Kidney (tissue), 14 donors: ENCODE results near the gene ACTL7B. TPM values are rescaled to one million over a fixed set of nuclear protein-coding genes. Genes with fewer than 3 reads are reported as not detected.

Experiments
- DNase-seq, 5 donors: peaks; one replicate each; pipeline ENCODE4 v3.0.0-alpha.2; 2013 to 2020
- FAIRE-seq: peaks from 2 replicates; lab custom pipeline; 2012; peaks lifted over from hg19 to GRCh38; lab: Jason Lieb, UNC
- H3K27ac ChIP-seq, 2 donors: one replicate each; pipeline ENCODE4 v1.7.0; 2013; ENCODE audit warnings: low read depth in 2 of 2, low read length in 2 of 2, inconsistent platforms in 1 of 2
- H3K27me3 ChIP-seq: one replicate; pipeline ENCODE4 v1.7.1; 2013; ENCODE audit warnings: low read length, inconsistent platforms; ENCODE audit not compliant: control insufficient read depth, insufficient read depth
- H3K36me3 ChIP-seq, 3 donors: one replicate each; pipeline versions ENCODE4 v1.7.0 to v1.7.1; 2013; ENCODE audit warnings: low read length in 3 of 3, control low read depth in 1 of 3, inconsistent platforms in 1 of 3; ENCODE audit not compliant: insufficient read depth in 3 of 3, control insufficient read depth in 2 of 3
- H3K4me1 ChIP-seq, 3 donors: one replicate each; pipeline versions ENCODE4 v1.7.0 to v1.7.1; 2013; ENCODE audit warnings: low read length in 3 of 3, inconsistent platforms in 1 of 3, low read depth in 1 of 3; ENCODE audit not compliant: control insufficient read depth in 2 of 3, insufficient read depth in 2 of 3
- H3K4me3 ChIP-seq, 3 donors: one replicate each; pipeline versions ENCODE4 v1.7.0 to v1.8.1; 2013; ENCODE audit warnings: low read length in 3 of 3, control low read depth in 1 of 3, inconsistent platforms in 1 of 3
- H3K9ac ChIP-seq, 3 donors: one replicate each; pipeline versions ENCODE4 v1.7.0 to v1.7.1; 2013; ENCODE audit warnings: low read length in 3 of 3, control low read depth in 1 of 3, inconsistent platforms in 1 of 3
- H3K9me3 ChIP-seq, 3 donors: one replicate each; pipeline versions ENCODE4 v1.7.0 to v1.7.1; 2013; ENCODE audit warnings: low read length in 3 of 3, control low read depth in 1 of 3, inconsistent platforms in 1 of 3; ENCODE audit not compliant: control insufficient read depth in 2 of 3, insufficient read depth in 1 of 3
- CTCF ChIP-seq: IDR thresholded peaks from 3 replicates; pipeline ENCODE4 v1.5.1; 2012; ENCODE audit warnings: mild to moderate bottlenecking, moderate library complexity, borderline replicate concordance; ENCODE audit not compliant: insufficient read depth; ENCODE audit errors: extremely low read depth
- intact Hi-C: fragments of 100-400 bp; cut with DNase I; formaldehyde crosslinking; loops from one replicate; pipeline ENCODE4 v1.11.1; 2022
- polyA plus RNA-seq: library from polyadenylated mRNA; stranded (reverse); fragments of 350-450 nt; fragmentation: Illumina TruSeq; extraction: RNeasy Lipid Tissue Mini Kit (QIAGEN cat#74804); gene quantifications from one replicate; pipeline ENCODE4 v1.2.3, GENCODE V29; 2014; ENCODE audit warnings: low read depth, low replicate concordance; ENCODE audit not compliant: insufficient read depth
- total RNA-seq: library from RNA; stranded (reverse); fragmentation: NEBNext Ultra II Directional; extraction: Animal tissue kit (Norgen Biotek cat#: 25700); gene quantifications from one replicate; pipeline ENCODE4 v1.2.1, GENCODE V29; 2021
- donor health status: control.
- donor health status: control.
- donor health status: control.
- donor health status: control.
- donor health status: control.
- donor health status: DM: yes; HTN: yes; CAD: no.
- donor health status: Normal renal cell carcinoma (clear cell type).

ACTL7B gene
- total and polyA plus RNA-seq, 2 donors from 2014 or later: not detected

DNA sequence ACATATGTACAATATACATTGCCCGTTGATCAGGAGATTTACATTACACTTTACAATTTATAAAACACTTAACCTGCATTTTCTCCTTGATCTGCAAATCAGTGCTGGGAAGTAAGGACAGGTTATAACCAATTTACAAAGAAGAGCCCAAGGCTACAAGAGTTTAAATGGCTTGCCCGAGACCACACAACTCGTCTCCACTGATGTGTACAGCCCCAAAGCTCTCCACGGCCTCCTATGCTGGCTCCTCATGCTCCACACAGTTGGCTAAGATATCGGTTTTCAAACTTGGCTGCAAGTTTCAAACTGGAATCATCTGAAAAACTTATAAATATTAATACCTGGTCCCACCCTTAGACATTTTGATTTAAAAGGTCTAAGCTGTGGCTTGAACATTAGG lies 10.3 kb downstream of the ACTL7B start:
- FAIRE-seq (no peak), DNase-seq (no peak)
- Histone ChIP-seq H3K9me3 (no peaks in the 10 kb centered on the region), H3K36me3 (no peaks in the 10 kb centered on the region), H3K27me3 (no peaks in the 10 kb centered on the region), H3K4me3 (no peak overlapping the region), H3K27ac (no peak overlapping the region), H3K4me1 (no peaks in the 10 kb centered on the region), H3K9ac (no peak overlapping the region)
- no peak for TF ChIP-seq CTCF
- intact Hi-C loops: no loop called here

DNA sequence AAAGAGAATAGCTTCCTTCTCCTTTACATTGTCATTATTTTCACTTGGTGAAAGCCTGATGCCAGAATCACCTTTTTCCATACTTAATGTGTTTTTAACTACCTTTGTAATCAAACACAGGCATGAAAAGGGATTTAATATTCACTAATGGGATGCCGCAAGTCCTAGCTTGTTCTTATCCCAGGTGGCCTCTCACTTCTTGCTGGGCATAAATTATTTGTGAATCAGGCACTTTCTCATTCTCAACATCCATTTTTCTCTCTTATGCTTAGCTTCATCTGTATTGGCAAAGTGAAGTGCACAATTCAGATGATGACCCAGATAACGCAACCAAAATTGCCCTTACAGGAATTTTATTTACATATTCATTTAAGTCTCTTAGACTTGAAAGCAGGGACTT lies 10.9 kb downstream of the ACTL7B start:
- Histone ChIP-seq H3K9ac (no peak overlapping the region), H3K36me3 (no peaks in the 10 kb centered on the region), H3K27me3 (no peaks in the 10 kb centered on the region), H3K4me3 (no peak overlapping the region), H3K9me3 (no peaks in the 10 kb centered on the region), H3K27ac (no peak overlapping the region), H3K4me1 (no peaks in the 10 kb centered on the region)
- no peak for DNase-seq
- intact Hi-C loops: no loop called here
- FAIRE-seq: no peak
- no peak for TF ChIP-seq CTCF

GRCh38 chr9:108844391-108844790 lies 11.4 kb downstream of the ACTL7B start:
- FAIRE-seq: no peak
- DNase-seq: no peak
- Histone ChIP-seq H3K36me3 (no peaks in the 10 kb centered on the region), H3K4me1 (no peaks in the 10 kb centered on the region), H3K27me3 (no peaks in the 10 kb centered on the region), H3K27ac (no peak overlapping the region), H3K9ac (no peak overlapping the region), H3K9me3 (no peaks in the 10 kb centered on the region), H3K4me3 (no peak overlapping the region)
- TF ChIP-seq CTCF: no peak
- intact Hi-C loops: no loop called here
